Activated CD4-positive, alpha-beta memory T cell treated with anti-CD3 and anti-CD28 coated beads for 36 hours (primary cell): Measurements from ENCODE around the gene GHDC. TPM values are rescaled to one million over a fixed set of nuclear protein-coding genes. Genes with fewer than 3 reads are reported as not detected.
A peak's percentile ranks its signal among the peaks of the same experiment; 100 is the strongest.
"Not testable (repeated sequence)": the region's sequence is repeated elsewhere in the genome, so short reads cannot be mapped to it uniquely, and the experiment has no call there.

Experiments used
- CTCF ChIA-PET: fragments of 350-600 bp; sonication (Branson Sonifier 250); formaldehyde crosslinking; loops from one replicate; lab custom pipeline; 2021; ENCODE audit warnings: antibody characterized with exemption, inconsistent platforms; lab: Charles Lee
- POLR2A ChIA-PET: fragments of 350-600 bp; sonication (Branson Sonifier 250); formaldehyde crosslinking; loops from one replicate; lab custom pipeline; 2021; ENCODE audit warnings: antibody characterized with exemption; lab: Charles Lee
- DNase-seq: peaks from one replicate; pipeline ENCODE4 v3.0.0-alpha.2; 2020
- H3K27ac Mint-ChIP-seq: one replicate; pipeline ENCODE4 v1.8.0; 2021; ENCODE audit warnings: mixed read lengths
- H3K27me3 Mint-ChIP-seq: one replicate; pipeline ENCODE4 v1.8.0; 2021; ENCODE audit warnings: mixed read lengths
- H3K36me3 Mint-ChIP-seq: one replicate; pipeline ENCODE4 v1.8.0; 2021; ENCODE audit warnings: mixed read lengths
- H3K4me1 Mint-ChIP-seq: one replicate; pipeline ENCODE4 v1.8.0; 2021; ENCODE audit warnings: low read depth, mixed read lengths
- H3K4me3 Mint-ChIP-seq: one replicate; pipeline ENCODE4 v1.8.0; 2021; ENCODE audit warnings: mild to moderate bottlenecking, mixed read lengths
- H3K9me3 Mint-ChIP-seq: one replicate; pipeline ENCODE4 v1.8.0; 2021; ENCODE audit warnings: mixed read lengths
- intact Hi-C: fragments of 100-400 bp; cut with micrococcal nuclease; formaldehyde crosslinking; loops from one replicate; pipeline ENCODE4 v1.15.1; 2023
- total RNA-seq, 2 experiments: library from RNA; stranded (reverse); gene quantifications; one replicate each; pipeline ENCODE4 v1.2.3, GENCODE V29; 2021

Gene GHDC
- total RNA-seq, 2 experiments from 2014 or later: 13.1 to 13.5 TPM

DNA sequence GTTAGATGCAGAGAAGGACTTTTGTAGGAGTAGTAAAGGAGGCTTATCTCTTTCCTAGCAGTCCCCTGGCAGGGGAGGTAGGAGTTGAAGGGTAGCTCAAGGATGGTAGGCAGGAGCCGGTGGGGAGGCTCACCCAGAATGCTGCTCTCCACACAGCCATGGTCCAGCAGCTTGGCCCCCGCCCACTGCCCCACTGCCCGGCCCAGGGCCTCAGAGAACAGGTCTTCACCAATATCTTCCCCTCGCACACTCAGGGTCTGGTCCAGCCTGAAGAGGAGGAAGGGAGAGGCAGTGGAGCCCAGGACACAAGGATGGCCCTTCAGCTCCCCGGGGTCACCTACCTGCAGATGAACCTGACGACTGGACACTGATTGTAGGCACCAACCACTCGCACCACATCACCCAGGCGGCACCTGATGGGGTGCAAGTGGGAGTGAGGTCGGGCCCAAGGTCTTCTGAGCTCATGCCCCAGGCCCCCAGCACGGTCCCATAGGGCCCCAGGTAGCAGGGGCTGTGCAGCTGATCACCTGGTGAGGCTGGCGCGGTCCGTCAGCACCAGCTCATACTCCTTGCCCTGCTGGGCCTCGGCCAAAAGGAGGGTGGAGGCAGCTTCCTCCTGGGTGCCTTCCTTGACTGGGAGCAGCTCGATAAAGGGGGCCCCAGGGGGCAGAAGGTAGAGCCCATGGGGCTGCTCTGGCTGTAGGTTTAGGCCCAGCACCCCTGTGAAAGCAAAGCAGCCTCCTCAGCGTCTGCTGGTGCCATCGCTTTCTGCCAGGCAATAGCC lies 3.6 kb downstream of the GHDC start:
- no peak for DNase-seq
- ChIA-PET POLR2A (no interaction called here), CTCF (interaction anchor here (0.9 to 1.5 kb wide), 3 partner anchors 9 to 230 kb away, joined by 3 to 7 read pairs (median 3); partner anchors contain the start of gene KCNH4)
- H3K27ac Mint-ChIP-seq: no peak overlapping the region
- no peak overlapping the region for H3K4me3 Mint-ChIP-seq
- intact Hi-C loops: no loop called here
- peaks cover 18% of the 10 kb centered on the region for H3K4me1 Mint-ChIP-seq
- H3K9me3 Mint-ChIP-seq: no peaks in the 10 kb centered on the region
- H3K36me3 Mint-ChIP-seq: no peaks in the 10 kb centered on the region
- H3K27me3 Mint-ChIP-seq: no peaks in the 10 kb centered on the region

DNA sequence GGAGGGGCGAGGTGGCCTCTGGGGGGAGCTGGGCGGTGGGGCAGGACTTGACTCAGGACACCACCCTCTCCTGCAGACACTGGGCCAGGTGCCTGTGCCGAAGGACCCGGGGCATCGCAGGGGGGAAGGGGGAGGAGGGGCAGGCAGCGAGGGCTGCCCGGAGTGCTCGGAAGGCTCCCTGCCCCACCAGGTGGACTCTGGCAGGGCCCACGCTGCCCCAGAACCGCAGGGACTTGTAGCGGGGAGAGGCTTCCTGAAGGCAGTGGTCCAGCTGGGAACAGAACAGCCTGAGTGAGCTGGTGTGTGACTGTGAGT lies 4.7 kb downstream of the GHDC start:
- intact Hi-C loops: loop anchor here (10.0 kb wide), 2 partner anchors 175 to 345 kb away; partner anchors contain the start of genes DNAJC7 and NAGLU
- Mint-ChIP-seq H3K36me3 (no peaks in the 10 kb centered on the region), H3K27me3 (no peaks in the 10 kb centered on the region), H3K27ac (no peak overlapping the region), H3K4me1 (peaks cover 21% of the 10 kb centered on the region), H3K4me3 (no peak overlapping the region), H3K9me3 (no peaks in the 10 kb centered on the region)
- ChIA-PET POLR2A (no interaction called here), CTCF (interaction anchor here (1.4 to 1.5 kb wide), 2 partner anchors 8 to 33 kb away, joined by 3 to 7 read pairs; partner anchors contain the start of gene KCNH4)
- no peak for DNase-seq

DNA sequence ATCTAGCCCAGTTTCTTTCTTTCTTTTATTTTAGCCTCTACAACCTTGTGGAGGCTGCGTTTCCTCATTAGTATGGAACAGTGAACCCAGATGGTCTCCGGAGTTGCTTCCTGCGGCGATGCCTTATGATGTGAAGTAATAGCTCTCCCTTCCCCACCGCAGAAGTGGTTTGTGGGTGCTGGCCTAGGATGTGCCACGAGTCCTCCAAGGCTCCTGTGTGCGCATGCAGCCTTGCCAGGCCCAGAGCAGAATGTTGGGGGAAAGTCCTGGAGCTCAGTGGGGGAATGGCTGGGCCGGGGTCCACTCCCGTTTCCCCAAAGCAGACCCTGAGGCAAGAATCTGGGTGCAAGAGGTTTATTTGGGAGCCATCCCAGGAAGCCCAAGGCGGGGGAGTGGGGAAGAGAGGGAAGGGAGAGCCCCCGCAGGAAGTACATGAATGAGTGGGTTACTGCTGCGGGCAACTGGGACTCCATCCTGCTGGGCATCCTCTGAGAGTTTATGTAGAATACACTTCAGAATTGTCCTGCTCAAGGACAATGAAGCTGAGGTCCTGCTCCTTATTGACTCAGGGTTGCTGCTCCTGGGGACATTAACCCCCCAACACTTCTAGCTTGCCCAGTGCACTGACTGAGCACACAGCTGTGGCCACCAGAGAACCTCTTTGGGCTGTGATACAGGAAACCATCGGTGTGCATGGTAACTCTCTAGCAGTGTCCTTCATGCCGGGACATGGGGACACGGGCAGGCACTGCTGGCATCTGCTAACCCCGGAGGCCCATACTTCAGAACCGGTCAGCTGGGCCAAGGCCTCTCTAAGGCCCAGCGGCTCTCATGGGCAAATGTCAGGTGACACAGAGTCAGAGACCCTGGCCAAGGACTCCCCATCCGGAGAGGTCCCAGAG lies 5.3 kb downstream of the GHDC start:
- ChIA-PET CTCF (interaction anchor here (1.0 to 1.5 kb wide), 3 partner anchors 8 to 223 kb away, joined by 3 to 7 read pairs (median 3); partner anchors contain the start of gene KCNH4), POLR2A (no interaction called here)
- Mint-ChIP-seq H3K4me3 (no peak overlapping the region), H3K27ac (no peak overlapping the region), H3K36me3 (no peaks in the 10 kb centered on the region), H3K9me3 (no peaks in the 10 kb centered on the region), H3K27me3 (no peaks in the 10 kb centered on the region), H3K4me1 (peaks cover 24% of the 10 kb centered on the region)
- DNase-seq: no peak
- intact Hi-C loops: loop anchor here (10.0 kb wide), 2 partner anchors 174 to 346 kb away; partner anchors contain the start of genes DNAJC7 and NAGLU

DNA sequence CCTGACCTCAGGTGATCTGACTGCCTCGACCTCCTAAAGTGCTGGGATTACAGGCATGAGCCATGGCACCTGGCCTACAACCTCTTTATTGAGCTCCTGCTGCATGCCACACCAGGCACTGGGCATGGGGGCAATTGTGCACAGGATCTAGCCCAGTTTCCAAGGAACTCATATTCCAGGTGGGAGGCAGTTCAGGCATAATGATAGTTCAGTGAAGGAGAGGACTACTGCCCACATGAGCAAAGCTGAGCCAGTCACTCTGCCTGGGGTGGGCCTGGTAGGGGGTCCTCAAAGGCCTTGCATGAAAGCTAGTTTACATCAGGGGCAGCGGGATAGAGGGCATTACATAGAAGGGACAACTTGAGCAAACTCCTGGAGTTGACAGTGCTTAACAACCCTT lies 6.5 kb downstream of the GHDC start:
- Mint-ChIP-seq H3K27ac (no peak overlapping the region), H3K36me3 (no peaks in the 10 kb centered on the region), H3K27me3 (no peaks in the 10 kb centered on the region), H3K4me1 (peaks cover 25% of the 10 kb centered on the region), H3K9me3 (no peaks in the 10 kb centered on the region), H3K4me3 (no peak overlapping the region)
- intact Hi-C loops: loop anchor here (10.0 kb wide), 2 partner anchors 173 to 347 kb away; partner anchors contain the start of genes DNAJC7 and NAGLU
- ChIA-PET CTCF (interaction anchor here (1.0 to 1.2 kb wide), 2 partner anchors 34 to 222 kb away, joined by 3 read pairs; no protein-coding TSS in a partner anchor), POLR2A (no interaction called here)
- DNase-seq: no peak

DNA sequence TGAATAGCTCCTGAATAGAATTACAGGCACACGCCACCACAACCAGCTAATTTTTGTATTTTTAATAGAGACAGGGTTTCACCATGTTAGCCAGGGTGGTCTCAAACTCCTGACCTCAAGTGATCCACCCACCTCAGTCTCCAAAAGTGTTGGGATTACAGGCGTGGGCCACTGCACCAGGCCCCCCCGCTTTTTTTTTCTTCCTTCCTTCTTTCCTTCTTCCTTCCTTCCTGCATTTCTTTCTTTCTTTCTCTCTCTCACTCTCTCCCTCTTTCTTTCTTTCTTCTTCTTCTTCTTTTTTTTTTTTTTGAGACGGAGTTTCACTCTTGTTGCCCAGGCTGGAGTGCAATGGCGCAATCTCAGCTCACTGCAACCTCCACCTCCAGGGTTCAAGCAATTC lies 8.1 kb downstream of the GHDC start:
- H3K27me3 Mint-ChIP-seq, POLR2A ChIA-PET, H3K9me3 Mint-ChIP-seq, DNase-seq, H3K36me3 Mint-ChIP-seq, H3K27ac Mint-ChIP-seq, H3K4me3 Mint-ChIP-seq, CTCF ChIA-PET: not testable (repeated sequence)
- intact Hi-C loops: loop anchor here (10.0 kb wide), 2 partner anchors 171 to 349 kb away; partner anchors contain the start of genes DNAJC7 and NAGLU
- H3K4me1 Mint-ChIP-seq: peaks cover 32% of the 10 kb centered on the region

- ChIA-PET POLR2A (no interaction called here), CTCF (interaction anchor here (1.0 to 1.3 kb wide), 2 partner anchors 221 to 345 kb away, joined by 3 to 4 read pairs; no protein-coding TSS in a partner anchor)
- no peaks in the 10 kb centered on the region for H3K36me3 Mint-ChIP-seq
- DNase-seq: no peak
- H3K27ac Mint-ChIP-seq: no peak overlapping the region
- peaks cover 34% of the 10 kb centered on the region for H3K4me1 Mint-ChIP-seq
- H3K27me3 Mint-ChIP-seq: no peaks in the 10 kb centered on the region
- no peaks in the 10 kb centered on the region for H3K9me3 Mint-ChIP-seq
- intact Hi-C loops: loop anchor here (10.0 kb wide), 2 partner anchors 171 to 349 kb away; partner anchors contain the start of genes DNAJC7 and NAGLU
- no peak overlapping the region for H3K4me3 Mint-ChIP-seq
Observed at GRCh38 chr17:42185621-42185930, 8.7 kb downstream of the GHDC start.

GRCh38 chr17:42184713-42185620 lies 9.3 kb downstream of the GHDC start, which contains the start of gene HCRT:
HCRT (minus strand) TSS chr17:42185452; CDS start chr17:42185365, 87 bp downstream.
- no peak for DNase-seq
- H3K27ac Mint-ChIP-seq: no peak within 1 kb of the TSS
- no peaks in the 10 kb centered on the region for H3K36me3 Mint-ChIP-seq
- H3K9me3 Mint-ChIP-seq: no peaks in the 10 kb centered on the region
- CTCF ChIA-PET: interaction anchor here (0.6 to 1.8 kb wide), 13 partner anchors 9 to 640 kb away, joined by 3 to 11 read pairs (median 4); partner anchors contain the start of genes GHDC and NKIRAS2
- peaks cover 40% of the 10 kb centered on the region for H3K4me1 Mint-ChIP-seq
- POLR2A ChIA-PET: interaction anchor here (0.7 to 1.6 kb wide), 2 partner anchors 7 to 10 kb away, joined by 3 to 5 read pairs; partner anchors contain the start of gene GHDC
- H3K4me3 Mint-ChIP-seq: peak within 1 kb of the TSS; percentile 80
- intact Hi-C loops: loop anchor here (1.0 to 10.0 kb wide), 4 partner anchors 9 to 350 kb away; partner anchors contain the start of genes DNAJC7, GHDC, NAGLU and STAT5A
- no peaks in the 10 kb centered on the region for H3K27me3 Mint-ChIP-seq

- H3K27ac Mint-ChIP-seq: peak overlapping the region; percentile 76
Observed at GRCh38 chr17:42183741-42184711, 10.3 kb downstream of the GHDC start.

GRCh38 chr17:42182927-42183734 lies 11.2 kb downstream of the GHDC start:
- H3K27me3 Mint-ChIP-seq: peaks cover 2% of the 10 kb centered on the region
- intact Hi-C loops: loop anchor here (2.0 to 10.0 kb wide), 4 partner anchors 104 to 352 kb away; partner anchors contain the start of genes DNAJC7, NAGLU and STAT5A
- DNase-seq: no peak
- POLR2A ChIA-PET: interaction anchor here (1.0 kb wide), 1 partner anchor 217 kb away, joined by 3 read pairs; the partner anchor contains the start of gene CNP
- H3K36me3 Mint-ChIP-seq: no peaks in the 10 kb centered on the region
- H3K27ac Mint-ChIP-seq: peak overlapping the region; percentile 76
- H3K4me1 Mint-ChIP-seq: peaks cover 57% of the 10 kb centered on the region
- no peaks in the 10 kb centered on the region for H3K9me3 Mint-ChIP-seq
- peak overlapping the region; percentile 80 for H3K4me3 Mint-ChIP-seq
- CTCF ChIA-PET: interaction anchor here (0.9 to 1.8 kb wide), 6 partner anchors 11 to 223 kb away, joined by 3 to 11 read pairs (median 6); partner anchors contain the start of genes GHDC and NKIRAS2

More at GRCh38 chr17:42183741-42184711, 10.3 kb downstream of the GHDC start:
- peak overlapping the region; percentile 80 for H3K4me3 Mint-ChIP-seq
- H3K4me1 Mint-ChIP-seq: peaks cover 49% of the 10 kb centered on the region
- POLR2A ChIA-PET: interaction anchor here (0.7 to 1.6 kb wide), 3 partner anchors 8 to 218 kb away, joined by 3 to 5 read pairs (median 3); partner anchors contain the start of genes CNP and GHDC
- no peaks in the 10 kb centered on the region for H3K9me3 Mint-ChIP-seq
- intact Hi-C loops: loop anchor here (1.0 to 10.0 kb wide), 5 partner anchors 10 to 351 kb away; partner anchors contain the start of genes DNAJC7, GHDC, NAGLU and STAT5A
- no peaks in the 10 kb centered on the region for H3K36me3 Mint-ChIP-seq
- no peaks in the 10 kb centered on the region for H3K27me3 Mint-ChIP-seq
- CTCF ChIA-PET: interaction anchor here (0.6 to 1.8 kb wide), 15 partner anchors 10 to 641 kb away, joined by 3 to 11 read pairs (median 4); partner anchors contain the start of genes GHDC and NKIRAS2
- peak; percentile 88 for DNase-seq
